ENCODE measurements around the gene SLC6A9.

The SLC6A9 gene

DNA sequence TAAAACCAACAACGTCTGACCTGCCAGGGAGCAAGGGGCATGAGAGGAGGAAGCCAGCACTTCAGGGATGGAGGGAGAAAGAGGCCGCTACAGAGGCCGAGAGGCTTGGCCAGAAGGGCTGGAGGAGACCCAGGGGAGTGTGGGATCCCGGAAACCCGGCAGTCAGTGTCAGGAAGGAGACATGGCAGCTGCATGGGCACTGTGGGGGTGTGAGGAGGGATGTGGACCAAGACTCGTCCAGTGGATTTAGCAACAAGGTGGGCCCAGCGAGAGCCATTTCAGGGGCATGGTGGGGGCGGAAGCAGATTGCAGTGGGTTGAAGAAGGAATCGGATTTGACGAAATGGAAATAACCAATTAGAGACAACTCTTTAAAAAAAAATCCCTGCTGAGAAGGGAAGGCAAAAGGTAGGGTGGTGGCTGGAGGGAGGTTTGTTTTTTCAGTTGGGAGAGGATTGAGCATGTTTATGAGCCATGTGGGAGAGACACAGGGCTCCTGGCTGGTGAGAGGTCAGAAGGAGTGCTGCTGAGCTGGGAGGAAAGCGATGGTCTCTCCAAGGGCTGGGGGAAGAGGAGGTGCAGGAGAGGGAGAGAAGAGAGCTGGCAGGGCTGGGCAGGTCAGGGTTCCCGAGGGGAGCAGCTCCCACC lies 47.9 kb downstream of the SLC6A9 start:
- in situ Hi-C loops (cut with MboI; ENCODE audit: low sequenced_read_pairs, unreplicated experiment), result no loop called here
- TF ChIP-seq, protein P1, sequence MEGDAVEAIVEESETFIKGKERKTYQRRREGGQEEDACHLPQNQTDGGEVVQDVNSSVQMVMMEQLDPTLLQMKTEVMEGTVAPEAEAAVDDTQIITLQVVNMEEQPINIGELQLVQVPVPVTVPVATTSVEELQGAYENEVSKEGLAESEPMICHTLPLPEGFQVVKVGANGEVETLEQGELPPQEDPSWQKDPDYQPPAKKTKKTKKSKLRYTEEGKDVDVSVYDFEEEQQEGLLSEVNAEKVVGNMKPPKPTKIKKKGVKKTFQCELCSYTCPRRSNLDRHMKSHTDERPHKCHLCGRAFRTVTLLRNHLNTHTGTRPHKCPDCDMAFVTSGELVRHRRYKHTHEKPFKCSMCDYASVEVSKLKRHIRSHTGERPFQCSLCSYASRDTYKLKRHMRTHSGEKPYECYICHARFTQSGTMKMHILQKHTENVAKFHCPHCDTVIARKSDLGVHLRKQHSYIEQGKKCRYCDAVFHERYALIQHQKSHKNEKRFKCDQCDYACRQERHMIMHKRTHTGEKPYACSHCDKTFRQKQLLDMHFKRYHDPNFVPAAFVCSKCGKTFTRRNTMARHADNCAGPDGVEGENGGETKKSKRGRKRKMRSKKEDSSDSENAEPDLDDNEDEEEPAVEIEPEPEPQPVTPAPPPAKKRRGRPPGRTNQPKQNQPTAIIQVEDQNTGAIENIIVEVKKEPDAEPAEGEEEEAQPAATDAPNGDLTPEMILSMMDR (IDR thresholded peaks at IDR 0.05; ENCODE audit: borderline replicate concordance, control extremely low read depth, extremely low read depth, insufficient read depth, missing control alignments), result no peak
- no peak for DNase-seq (ENCODE audit: low spot score)

DNA sequence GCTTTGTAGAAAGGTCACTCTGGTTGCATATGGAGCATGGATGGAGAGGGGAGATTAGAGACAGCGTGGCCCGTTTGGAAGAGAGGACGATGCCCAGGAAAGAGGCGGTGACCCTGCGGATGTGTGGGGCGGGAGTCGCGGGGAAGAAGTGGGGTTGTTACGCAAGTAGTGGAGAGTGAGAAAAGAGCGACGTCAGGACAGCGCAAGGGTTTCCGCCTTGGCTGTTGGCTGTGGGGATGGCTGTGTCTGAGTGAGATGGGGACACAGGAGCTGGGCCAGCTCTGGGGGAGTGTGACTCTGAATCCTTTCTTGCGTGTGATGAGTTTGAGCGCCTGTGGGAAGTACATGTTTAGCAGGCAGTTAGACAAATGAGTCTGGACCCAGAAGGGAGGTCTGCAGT lies 48.5 kb downstream of the SLC6A9 start:
- no peak for DNase-seq (ENCODE audit: low spot score)
- TF ChIP-seq, protein P1 (IDR thresholded peaks at IDR 0.05; ENCODE audit: borderline replicate concordance, control extremely low read depth, extremely low read depth, insufficient read depth, missing control alignments), result no peak
- in situ Hi-C loops (cut with MboI; ENCODE audit: low sequenced_read_pairs, unreplicated experiment), result no loop called here

DNA sequence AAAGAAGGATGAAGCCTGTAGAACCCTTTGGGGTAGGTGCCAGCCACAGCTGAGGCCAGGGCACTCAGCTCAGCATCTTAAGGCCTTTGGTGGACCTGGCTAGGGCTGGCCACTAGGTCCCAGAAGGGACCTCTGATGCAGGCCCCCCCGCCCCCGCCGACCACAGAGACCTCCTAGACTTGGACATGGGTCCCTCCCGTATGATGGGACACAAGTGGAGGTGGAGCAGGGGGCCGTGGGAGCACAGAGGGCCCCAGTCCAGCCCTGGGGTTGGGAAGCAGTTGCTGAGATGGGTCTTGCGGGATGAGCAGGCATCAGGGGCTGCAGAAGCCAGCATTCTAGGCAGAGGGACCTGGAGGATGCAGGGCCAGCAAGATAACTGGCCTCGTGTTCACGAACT lies 49.0 kb downstream of the SLC6A9 start:
- TF ChIP-seq, protein P1 (IDR thresholded peaks at IDR 0.05; ENCODE audit: borderline replicate concordance, control extremely low read depth, extremely low read depth, insufficient read depth, missing control alignments), result no peak
- no peak for DNase-seq (ENCODE audit: low spot score)
- in situ Hi-C loops (cut with MboI; ENCODE audit: low sequenced_read_pairs, unreplicated experiment), result no loop called here

DNA sequence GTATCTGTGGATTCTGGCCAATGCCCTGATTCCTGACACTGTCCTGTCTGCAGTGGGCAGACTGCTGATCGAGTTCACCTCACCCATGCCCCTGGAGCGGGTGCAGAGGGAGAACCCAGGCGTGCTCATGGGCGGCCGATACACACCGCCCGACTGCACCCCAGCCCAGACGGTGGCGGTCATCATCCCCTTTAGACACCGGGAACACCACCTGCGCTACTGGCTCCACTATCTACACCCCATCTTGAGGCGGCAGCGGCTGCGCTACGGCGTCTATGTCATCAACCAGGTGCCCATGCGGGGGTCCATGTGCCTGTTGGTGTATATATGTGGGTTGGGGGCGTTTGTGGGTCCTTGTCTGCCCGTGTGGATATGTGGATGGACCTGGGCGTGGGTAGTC lies 49.6 kb downstream of the SLC6A9 start:
- DNase-seq (ENCODE audit: low spot score), result no peak
- TF ChIP-seq, protein P1 (IDR thresholded peaks at IDR 0.05; ENCODE audit: borderline replicate concordance, control extremely low read depth, extremely low read depth, insufficient read depth, missing control alignments), result no peak
- in situ Hi-C loops (cut with MboI; ENCODE audit: low sequenced_read_pairs, unreplicated experiment), result no loop called here

DNA sequence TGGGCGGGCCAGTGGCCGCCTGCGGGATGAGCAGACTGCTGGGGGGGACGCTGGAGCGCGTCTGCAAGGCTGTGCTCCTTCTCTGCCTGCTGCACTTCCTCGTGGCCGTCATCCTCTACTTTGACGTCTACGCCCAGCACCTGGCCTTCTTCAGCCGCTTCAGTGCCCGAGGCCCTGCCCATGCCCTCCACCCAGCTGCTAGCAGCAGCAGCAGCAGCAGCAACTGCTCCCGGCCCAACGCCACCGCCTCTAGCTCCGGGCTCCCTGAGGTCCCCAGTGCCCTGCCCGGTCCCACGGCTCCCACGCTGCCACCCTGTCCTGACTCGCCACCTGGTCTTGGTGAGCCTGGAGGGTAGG lies 50.1 kb downstream of the SLC6A9 start:
- TF ChIP-seq, protein P1 (IDR thresholded peaks at IDR 0.05; ENCODE audit: borderline replicate concordance, control extremely low read depth, extremely low read depth, insufficient read depth, missing control alignments), result no peak
- in situ Hi-C loops (cut with MboI; ENCODE audit: low sequenced_read_pairs, unreplicated experiment), result no loop called here
- DNase-seq (ENCODE audit: low spot score), result no peak

DNA sequence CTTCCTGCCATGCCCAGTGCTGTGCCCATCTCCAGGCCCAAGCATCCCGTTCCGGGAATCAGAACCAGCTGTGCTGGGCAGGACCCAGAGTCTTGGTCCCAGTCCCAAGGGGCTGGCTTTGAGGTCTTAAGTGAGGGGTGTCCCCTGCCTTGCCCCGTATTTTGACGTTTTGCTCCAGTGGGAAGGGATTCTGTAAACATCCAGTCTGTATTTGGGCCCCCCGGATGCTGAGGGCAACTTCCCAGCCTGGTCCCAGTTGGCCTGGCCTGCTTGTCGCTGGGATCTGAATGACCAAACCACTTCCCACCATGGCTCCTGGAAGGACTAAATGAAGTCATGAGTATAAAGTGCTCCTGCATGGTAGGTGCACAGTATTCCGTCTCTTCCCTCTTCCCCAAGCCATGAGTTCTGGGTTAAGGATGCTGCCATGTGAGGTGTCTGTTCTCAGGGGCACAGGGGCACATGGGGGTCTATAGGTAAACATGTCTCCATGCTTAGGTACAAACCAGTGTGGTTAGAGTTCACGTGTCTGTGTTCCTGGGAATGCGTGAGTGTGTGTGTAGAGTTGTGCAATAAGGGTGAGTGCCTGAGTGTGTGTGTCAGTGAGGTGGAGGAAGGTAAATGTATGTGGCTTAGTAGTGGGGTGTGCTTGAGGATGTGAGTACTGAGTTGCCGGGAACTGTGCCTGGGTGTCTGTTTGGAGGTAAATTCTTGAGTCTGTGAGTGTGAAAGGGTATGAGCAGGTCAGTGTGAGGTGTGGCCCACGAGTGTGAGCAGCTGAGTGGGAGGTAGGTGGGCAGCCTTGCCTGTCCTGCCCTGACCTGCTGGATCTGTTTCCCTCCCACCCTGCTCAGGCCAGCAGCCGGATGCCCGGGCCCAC lies 50.8 kb downstream of the SLC6A9 start:
- in situ Hi-C loops (cut with MboI; ENCODE audit: low sequenced_read_pairs, unreplicated experiment), result no loop called here
- TF ChIP-seq, protein P1 (IDR thresholded peaks at IDR 0.05; ENCODE audit: borderline replicate concordance, control extremely low read depth, extremely low read depth, insufficient read depth, missing control alignments), result no peak
- no peak for DNase-seq (ENCODE audit: low spot score)
